H1 (cell line): ENCODE data around the gene CABLES2. TPM values are rescaled to one million over a fixed set of nuclear protein-coding genes. Genes with fewer than 3 reads are reported as not detected.

Experiments used
- BCL11A ChIP-seq, 2 experiments: IDR thresholded peaks; one replicate each; pipeline ENCODE4 v1.6.1; 2011; ENCODE audit warnings: low read depth in 2 of 2, low read length in 2 of 2, mild to moderate bottlenecking in 2 of 2
- CBX5 ChIP-seq: fragments of 300-800, 300-1000 bp; sonication (generic); IDR thresholded peaks from 2 replicates; pipeline ENCODE4 v1.7.1; 2016; ENCODE audit warnings: antibody characterized with exemption, low read length, low read depth
- E2F6 ChIP-seq: IDR thresholded peaks from 2 replicates; pipeline ENCODE4 v1.6.1; 2012; ENCODE audit warnings: inconsistent platforms
- EGR1 ChIP-seq: IDR thresholded peaks from 2 replicates; pipeline ENCODE4 v1.6.1; 2011; ENCODE audit warnings: low read depth, low read length, borderline replicate concordance
- KDM5A ChIP-seq: fragments of 200-600 bp; IDR thresholded peaks from 2 replicates; pipeline ENCODE4 v1.7.1; 2012; ENCODE audit warnings: mild to moderate bottlenecking, low read length, inconsistent platforms, mixed read lengths
- MAX ChIP-seq: IDR thresholded peaks from 2 replicates; pipeline ENCODE4 v1.6.1; 2012; ENCODE audit warnings: inconsistent platforms
- NANOG ChIP-seq: IDR thresholded peaks from 2 replicates; pipeline ENCODE4 v1.6.1; 2011; ENCODE audit warnings: low read length, low read depth, mild to moderate bottlenecking, inconsistent platforms; ENCODE audit not compliant: insufficient read depth, poor library complexity, severe bottlenecking
- POLR2A ChIP-seq, 2 experiments: IDR thresholded peaks; 1 replicate in 1 of 2; 2 replicates in 1 of 2; pipeline ENCODE4 v1.6.1; 2011; ENCODE audit warnings: low read depth in 2 of 2, low read length in 2 of 2, mild to moderate bottlenecking in 2 of 2; ENCODE audit errors: control extremely low read depth in 1 of 2
- POU5F1 ChIP-seq: IDR thresholded peaks from 2 replicates; pipeline ENCODE4 v1.6.1; 2011; ENCODE audit warnings: low read depth, mild to moderate bottlenecking, low read length, moderate library complexity
- SUZ12 ChIP-seq: fragments of 200-600 bp; sonication (generic); IDR thresholded peaks from 2 replicates; pipeline ENCODE4 v1.6.1; 2012; ENCODE audit warnings: mild to moderate bottlenecking, inconsistent platforms, low read length, moderate library complexity, mixed read lengths
- ZNF274 ChIP-seq: IDR thresholded peaks from 2 replicates; pipeline ENCODE4 v1.7.0; 2012; ENCODE audit warnings: low read length, borderline replicate concordance; ENCODE audit errors: extremely low read depth
- polyA plus RNA-seq, 7 experiments: library from polyadenylated mRNA; depleted of rRNA in 3 of 7; stranded (reverse) in 5 of 7; unstranded in 2 of 7; fragments of >200 nt in 5 of 7; fragments of 200-250 nt in 2 of 7; gene quantifications; 1 replicate in 5 of 7; 2 replicates in 1 of 7; 4 replicates in 1 of 7; pipeline versions ENCODE4 v1.2.1 to v1.2.3, GENCODE V29; 2011 to 2013; ENCODE audit warnings: missing spikeins in 2 of 7, mixed read lengths in 2 of 7
- total RNA-seq: library from RNA; stranded (reverse); fragmentation: NEBNext Ultra II Directional; extraction: Animal tissue kit (Norgen Biotek cat#: 25700); gene quantifications from 2 replicates; pipeline ENCODE4 v1.2.1, GENCODE V29; 2021
- TF ChIP-seq, protein P1 (sequence below): fragments of 300-600 bp; sonication (generic); IDR thresholded peaks from 2 replicates; pipeline ENCODE4 v1.7.1; 2012; ENCODE audit warnings: low read length, moderate library complexity, mild to moderate bottlenecking, inconsistent platforms; ENCODE audit not compliant: insufficient replicate concordance

Gene CABLES2
- total and polyA plus RNA-seq, 2 of the 8 experiments (the other 6 are each of a cell fraction or from before 2014, with no cell fraction given), result 8.0 to 8.8 TPM

- TF ChIP-seq, protein P1, sequence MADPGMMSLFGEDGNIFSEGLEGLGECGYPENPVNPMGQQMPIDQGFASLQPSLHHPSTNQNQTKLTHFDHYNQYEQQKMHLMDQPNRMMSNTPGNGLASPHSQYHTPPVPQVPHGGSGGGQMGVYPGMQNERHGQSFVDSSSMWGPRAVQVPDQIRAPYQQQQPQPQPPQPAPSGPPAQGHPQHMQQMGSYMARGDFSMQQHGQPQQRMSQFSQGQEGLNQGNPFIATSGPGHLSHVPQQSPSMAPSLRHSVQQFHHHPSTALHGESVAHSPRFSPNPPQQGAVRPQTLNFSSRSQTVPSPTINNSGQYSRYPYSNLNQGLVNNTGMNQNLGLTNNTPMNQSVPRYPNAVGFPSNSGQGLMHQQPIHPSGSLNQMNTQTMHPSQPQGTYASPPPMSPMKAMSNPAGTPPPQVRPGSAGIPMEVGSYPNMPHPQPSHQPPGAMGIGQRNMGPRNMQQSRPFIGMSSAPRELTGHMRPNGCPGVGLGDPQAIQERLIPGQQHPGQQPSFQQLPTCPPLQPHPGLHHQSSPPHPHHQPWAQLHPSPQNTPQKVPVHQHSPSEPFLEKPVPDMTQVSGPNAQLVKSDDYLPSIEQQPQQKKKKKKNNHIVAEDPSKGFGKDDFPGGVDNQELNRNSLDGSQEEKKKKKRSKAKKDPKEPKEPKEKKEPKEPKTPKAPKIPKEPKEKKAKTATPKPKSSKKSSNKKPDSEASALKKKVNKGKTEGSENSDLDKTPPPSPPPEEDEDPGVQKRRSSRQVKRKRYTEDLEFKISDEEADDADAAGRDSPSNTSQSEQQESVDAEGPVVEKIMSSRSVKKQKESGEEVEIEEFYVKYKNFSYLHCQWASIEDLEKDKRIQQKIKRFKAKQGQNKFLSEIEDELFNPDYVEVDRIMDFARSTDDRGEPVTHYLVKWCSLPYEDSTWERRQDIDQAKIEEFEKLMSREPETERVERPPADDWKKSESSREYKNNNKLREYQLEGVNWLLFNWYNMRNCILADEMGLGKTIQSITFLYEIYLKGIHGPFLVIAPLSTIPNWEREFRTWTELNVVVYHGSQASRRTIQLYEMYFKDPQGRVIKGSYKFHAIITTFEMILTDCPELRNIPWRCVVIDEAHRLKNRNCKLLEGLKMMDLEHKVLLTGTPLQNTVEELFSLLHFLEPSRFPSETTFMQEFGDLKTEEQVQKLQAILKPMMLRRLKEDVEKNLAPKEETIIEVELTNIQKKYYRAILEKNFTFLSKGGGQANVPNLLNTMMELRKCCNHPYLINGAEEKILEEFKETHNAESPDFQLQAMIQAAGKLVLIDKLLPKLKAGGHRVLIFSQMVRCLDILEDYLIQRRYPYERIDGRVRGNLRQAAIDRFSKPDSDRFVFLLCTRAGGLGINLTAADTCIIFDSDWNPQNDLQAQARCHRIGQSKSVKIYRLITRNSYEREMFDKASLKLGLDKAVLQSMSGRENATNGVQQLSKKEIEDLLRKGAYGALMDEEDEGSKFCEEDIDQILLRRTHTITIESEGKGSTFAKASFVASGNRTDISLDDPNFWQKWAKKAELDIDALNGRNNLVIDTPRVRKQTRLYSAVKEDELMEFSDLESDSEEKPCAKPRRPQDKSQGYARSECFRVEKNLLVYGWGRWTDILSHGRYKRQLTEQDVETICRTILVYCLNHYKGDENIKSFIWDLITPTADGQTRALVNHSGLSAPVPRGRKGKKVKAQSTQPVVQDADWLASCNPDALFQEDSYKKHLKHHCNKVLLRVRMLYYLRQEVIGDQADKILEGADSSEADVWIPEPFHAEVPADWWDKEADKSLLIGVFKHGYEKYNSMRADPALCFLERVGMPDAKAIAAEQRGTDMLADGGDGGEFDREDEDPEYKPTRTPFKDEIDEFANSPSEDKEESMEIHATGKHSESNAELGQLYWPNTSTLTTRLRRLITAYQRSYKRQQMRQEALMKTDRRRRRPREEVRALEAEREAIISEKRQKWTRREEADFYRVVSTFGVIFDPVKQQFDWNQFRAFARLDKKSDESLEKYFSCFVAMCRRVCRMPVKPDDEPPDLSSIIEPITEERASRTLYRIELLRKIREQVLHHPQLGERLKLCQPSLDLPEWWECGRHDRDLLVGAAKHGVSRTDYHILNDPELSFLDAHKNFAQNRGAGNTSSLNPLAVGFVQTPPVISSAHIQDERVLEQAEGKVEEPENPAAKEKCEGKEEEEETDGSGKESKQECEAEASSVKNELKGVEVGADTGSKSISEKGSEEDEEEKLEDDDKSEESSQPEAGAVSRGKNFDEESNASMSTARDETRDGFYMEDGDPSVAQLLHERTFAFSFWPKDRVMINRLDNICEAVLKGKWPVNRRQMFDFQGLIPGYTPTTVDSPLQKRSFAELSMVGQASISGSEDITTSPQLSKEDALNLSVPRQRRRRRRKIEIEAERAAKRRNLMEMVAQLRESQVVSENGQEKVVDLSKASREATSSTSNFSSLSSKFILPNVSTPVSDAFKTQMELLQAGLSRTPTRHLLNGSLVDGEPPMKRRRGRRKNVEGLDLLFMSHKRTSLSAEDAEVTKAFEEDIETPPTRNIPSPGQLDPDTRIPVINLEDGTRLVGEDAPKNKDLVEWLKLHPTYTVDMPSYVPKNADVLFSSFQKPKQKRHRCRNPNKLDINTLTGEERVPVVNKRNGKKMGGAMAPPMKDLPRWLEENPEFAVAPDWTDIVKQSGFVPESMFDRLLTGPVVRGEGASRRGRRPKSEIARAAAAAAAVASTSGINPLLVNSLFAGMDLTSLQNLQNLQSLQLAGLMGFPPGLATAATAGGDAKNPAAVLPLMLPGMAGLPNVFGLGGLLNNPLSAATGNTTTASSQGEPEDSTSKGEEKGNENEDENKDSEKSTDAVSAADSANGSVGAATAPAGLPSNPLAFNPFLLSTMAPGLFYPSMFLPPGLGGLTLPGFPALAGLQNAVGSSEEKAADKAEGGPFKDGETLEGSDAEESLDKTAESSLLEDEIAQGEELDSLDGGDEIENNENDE, result no peak
- TF ChIP-seq EGR1, result no peak
- TF ChIP-seq CBX5, result no peak
- TF ChIP-seq POLR2A (IDR thresholded peaks at IDR 0.05; ENCODE audit: control extremely low read depth in 1 of 2, low read depth in 2 of 2, low read length in 2 of 2), result no peak
- no peak for TF ChIP-seq NANOG
- no peak for TF ChIP-seq ZNF274
- TF ChIP-seq BCL11A (IDR thresholded peaks at IDR 0.05; ENCODE audit: low read depth in 2 of 2, low read length in 2 of 2), result no peak
- no peak for TF ChIP-seq E2F6
- TF ChIP-seq MAX, result no peak
- no peak for TF ChIP-seq KDM5A
- no peak for TF ChIP-seq SUZ12
- TF ChIP-seq POU5F1, result no peak
These were observed 63.0 kb downstream of the CABLES2 start (continued) for GRCh38 chr20:62344092-62344491.
